IPS-18c (cell line): Measurements from ENCODE around the gene THSD1.
"Not testable (repeated sequence)": the region's sequence is repeated elsewhere in the genome, so short reads cannot be mapped to it uniquely, and the experiment has no call there.

Experiments
- H3K4me3 ChIP-seq: 2 replicates; pipeline ENCODE4 v1.7.0; 2013; ENCODE audit warnings: low read depth, mild to moderate bottlenecking, low read length, moderate library complexity; ENCODE audit not compliant: insufficient read depth
- H3K9me3 ChIP-seq: one replicate; pipeline ENCODE4 v1.6.1; 2013; ENCODE audit warnings: mild to moderate bottlenecking, low read length, moderate library complexity; ENCODE audit not compliant: control insufficient read depth, insufficient read depth

The THSD1 gene

DNA sequence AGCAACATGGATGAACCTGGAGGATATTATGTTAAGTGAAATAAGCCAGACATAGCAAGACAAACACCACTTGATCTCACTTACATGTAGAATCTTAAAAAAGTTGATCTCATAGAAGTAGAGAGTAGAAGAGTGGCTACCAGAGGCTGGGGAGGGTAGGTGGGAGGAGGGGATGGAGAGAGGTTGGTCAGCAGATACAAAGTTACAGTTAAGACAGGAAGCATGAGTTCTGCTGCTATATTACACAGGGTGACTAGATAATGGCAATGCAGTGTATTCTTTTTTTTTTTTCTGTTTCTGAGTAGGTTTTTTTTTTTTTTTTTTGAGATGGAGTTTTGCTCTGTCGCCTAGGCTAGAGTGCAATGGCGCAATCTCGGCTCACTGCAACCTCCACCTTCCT is 15.2 kb upstream of the THSD1 start:
- H3K9me3 ChIP-seq, result no peaks in the 10 kb centered on the region
- H3K4me3 ChIP-seq, result no peak overlapping the region

DNA sequence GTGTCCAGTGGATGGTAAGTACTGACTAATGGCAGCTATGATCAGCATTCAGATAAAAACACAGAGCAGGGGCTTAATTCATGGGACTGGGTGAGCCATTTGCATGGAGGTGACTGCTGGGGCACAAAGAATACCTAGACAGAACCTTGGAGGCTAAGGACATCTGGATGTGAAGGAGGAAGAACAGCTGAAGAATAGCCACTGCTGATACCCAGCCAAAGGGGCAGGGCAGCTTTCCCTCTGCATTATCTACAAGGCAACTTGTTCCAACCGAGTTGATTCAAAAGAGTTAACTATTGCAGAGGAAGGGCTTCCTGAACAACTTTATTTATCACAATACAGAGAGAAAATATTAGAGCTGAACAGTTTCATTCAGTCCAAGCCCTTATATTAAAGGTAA is 13.1 kb upstream of the THSD1 start:
- H3K4me3 ChIP-seq, result no peak overlapping the region

DNA sequence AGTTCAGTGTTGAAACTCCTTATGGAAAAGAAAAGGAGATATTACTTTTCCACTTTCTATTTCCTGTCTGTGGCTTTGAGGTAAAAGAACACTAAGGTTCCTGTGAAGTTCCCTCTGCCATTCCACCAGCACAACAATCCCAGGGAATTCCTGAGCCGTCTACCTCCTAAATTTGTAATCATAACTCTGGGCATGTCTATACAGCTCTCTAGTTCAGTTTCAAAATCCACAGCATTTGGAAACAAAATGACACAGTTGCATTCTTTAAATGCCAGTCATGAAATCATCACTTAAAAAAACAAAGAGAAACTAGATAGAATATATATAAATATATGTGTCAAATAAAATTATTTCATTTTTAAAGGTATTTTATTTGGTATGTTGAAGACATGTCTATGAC is 9.0 kb upstream of the THSD1 start:
- no peak overlapping the region for H3K4me3 ChIP-seq
- H3K9me3 ChIP-seq, result no peaks in the 10 kb centered on the region

More for the DNA sequence above, 13.1 kb upstream of the THSD1 start:
- no peaks in the 10 kb centered on the region for H3K9me3 ChIP-seq

DNA sequence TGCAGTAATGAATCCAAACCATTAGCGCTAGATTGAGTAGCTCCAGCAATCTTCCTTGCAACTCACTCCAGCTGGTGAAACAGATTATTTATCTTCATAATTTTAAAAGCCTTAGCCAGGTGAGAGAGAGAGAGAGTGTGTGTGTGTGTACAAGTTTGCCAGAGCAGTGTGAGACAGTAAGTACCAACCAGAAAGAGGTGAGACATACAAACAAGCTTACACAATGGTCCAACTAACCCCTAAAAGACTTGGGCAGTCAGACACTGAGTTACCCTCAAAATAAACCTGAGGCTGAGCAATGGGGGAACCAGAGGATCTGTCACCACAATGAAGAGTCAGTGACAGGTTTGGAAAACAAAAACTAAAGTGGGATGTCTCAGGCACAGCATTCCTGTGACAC is 8.1 kb upstream of the THSD1 start:
- no peaks in the 10 kb centered on the region for H3K9me3 ChIP-seq
- H3K4me3 ChIP-seq, result no peak overlapping the region

DNA sequence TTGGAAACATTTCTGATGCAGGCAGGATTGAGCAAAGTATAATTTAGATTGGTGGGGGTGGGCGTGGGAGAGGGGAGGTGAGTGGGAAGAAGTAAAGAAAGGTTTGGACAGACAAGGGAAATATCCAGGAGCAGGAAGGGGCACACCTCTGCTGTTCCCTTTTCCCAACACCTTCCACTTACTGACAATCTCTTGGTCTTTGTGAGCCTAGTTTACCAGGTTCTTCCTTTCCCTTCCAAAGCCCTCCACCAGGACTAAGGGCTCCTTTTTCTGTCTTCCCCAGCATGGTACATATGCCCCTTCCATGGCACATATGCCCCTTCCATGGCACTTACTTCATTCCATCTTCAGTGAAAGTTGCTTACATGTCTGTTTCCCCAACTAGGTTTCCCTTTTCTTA is 6.2 kb upstream of the THSD1 start:
- no peaks in the 10 kb centered on the region for H3K9me3 ChIP-seq
- no peak overlapping the region for H3K4me3 ChIP-seq

DNA sequence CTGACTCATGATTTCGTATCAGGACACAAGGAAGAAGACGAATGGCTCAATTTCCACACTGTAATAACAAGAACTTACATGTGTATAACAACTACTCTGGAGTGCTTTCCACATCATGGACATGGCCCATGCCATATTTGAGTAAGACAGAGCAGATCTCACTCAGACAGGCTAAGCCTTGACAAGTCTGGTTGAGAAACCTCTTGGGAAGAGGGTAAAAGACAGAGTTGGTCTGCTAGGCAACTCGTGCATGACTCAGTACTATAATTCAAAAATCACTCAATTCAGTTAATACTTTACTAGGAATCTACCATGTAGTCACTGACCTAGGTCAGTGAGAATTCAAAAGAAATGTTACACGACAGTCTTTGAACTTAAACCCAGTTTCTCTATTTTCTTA is 5.7 kb upstream of the THSD1 start:
- no peak overlapping the region for H3K4me3 ChIP-seq
- no peaks in the 10 kb centered on the region for H3K9me3 ChIP-seq

DNA sequence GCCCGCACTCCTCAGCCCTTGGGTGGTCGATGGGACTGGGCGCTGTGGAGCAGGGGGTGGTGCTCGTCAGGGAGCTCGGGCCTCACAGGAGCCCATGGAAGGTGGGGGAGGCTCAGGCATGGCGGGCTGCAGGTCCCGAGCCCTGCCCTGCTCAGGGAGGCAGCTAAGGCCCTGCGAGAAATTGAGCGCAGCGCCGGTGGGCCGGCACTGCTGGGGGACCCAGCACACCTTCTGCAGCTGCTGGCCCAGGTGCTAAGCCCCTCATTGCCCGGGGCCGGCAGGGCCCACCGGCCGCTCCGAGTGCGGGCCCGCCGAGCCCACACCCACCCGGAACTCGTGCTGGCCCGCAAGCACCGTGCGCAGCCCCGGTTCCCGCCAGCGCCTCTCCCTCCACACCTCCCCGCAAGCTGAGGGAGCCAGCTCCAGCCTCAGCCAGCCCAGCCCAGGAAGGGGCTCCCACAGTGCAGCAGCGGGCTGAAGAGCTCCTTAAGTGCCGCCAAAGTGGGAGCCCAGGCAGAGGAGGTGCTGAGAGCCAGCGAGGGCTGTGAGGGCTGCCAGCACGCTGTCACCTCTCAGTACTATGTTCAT is 2.2 kb upstream of the THSD1 start:
- not testable (repeated sequence) for H3K9me3 ChIP-seq

DNA sequence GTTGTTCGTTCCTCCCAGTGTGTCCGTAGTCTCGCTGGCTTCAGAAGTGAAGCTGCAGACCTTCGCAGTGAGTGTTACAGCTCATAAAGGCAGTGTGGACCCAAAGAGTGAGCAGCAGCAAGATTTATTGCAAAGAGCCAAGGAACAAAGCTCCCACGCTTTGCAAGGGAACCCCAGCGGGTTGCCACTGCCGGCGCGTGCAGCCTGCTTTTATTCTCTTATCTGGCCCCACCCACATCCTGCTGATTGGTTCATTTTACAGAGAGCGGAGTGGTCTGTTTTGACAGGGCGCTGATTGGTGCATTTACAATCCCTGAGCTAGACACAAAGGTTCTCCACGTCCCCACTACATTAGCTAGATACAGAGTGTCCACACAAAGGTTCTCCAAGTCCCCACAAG is 1.5 kb upstream of the THSD1 start:
- not testable (repeated sequence) for H3K4me3 ChIP-seq, H3K9me3 ChIP-seq

More for the DNA sequence above, 2.2 kb upstream of the THSD1 start:
- H3K4me3 ChIP-seq, result not testable (repeated sequence)

DNA sequence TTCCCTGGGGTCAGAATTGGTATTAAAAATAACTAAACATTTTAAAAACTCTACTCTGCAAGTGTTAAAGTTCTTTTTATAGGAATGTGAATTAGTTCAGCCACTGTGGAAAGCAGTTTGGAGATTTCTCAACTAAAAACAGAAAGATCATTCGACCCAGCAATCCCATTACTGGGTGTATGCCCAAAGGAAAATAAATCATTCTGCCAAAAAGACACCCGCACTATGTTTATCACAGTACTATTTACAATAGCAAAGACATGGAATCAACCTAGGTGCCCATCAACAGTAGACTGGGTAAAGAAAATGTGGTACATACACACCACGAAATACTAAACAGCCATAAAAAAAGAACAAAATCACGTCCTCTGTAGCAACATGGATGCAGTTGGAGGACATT is 657 bp upstream of the THSD1 start:
- Histone ChIP-seq H3K9me3 (no peaks in the 10 kb centered on the region), H3K4me3 (no peak overlapping the region)

DNA sequence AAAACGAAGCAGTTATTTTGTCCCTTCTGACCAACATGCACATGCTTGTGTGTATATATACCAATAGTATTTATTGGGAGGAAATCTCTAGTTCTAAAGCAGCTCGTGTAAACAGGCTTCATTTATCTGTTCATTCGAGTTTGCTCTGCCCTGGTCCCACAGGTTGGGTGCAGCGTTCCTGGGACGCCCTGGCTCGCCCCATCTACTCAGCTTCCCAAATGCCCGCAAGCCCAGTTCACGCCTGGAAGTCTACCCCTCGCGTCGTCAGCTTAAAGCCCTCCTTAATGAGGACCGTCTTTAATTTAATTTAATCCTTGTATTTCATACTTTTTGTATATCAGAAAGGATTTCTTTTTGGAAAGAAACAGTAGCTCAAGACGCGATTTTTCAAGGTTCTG is 604 bp downstream of the THSD1 start:
- Histone ChIP-seq H3K9me3 (no peaks in the 10 kb centered on the region), H3K4me3 (peak overlapping the region; percentile 71)

DNA sequence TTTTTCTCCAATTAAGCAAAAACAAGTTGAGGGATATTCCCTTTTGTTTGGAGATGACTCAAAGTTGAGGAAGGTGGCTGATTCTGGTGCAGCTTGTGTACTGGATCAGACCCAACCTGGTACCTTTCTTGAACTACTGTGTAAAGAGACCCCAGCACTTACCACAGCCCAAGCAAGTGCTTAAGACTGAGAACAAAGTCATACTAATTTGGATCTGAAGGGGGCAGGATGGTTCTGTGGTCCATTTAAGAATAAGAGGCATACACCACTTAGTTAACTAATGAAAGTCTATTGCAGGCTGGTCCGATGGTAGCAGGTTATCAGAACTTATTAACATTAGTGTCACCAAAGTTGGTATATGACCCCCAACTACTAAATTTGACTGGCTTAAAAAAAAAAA is 6.3 kb downstream of the THSD1 start:
- Histone ChIP-seq H3K4me3 (no peak overlapping the region), H3K9me3 (no peaks in the 10 kb centered on the region)

DNA sequence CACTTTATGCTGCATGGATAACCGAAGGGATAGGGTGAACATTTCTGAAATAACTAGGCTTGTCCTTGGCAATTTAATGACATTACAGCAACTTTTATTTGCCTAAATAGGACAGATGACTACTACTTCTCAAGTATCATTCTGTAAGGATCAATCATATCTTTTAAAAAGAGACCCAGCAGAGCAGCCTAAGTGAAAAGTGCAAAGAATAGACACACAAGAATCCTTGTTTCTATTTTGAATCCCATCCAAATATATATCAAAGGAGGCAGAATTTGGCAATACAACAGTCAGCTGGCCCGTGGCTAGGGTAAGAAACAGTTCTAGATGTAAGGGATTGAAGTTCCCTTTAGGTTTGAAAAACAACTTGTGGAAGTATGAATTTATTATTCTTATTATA is 6.9 kb downstream of the THSD1 start:
- H3K9me3 ChIP-seq, result no peaks in the 10 kb centered on the region
- no peak overlapping the region for H3K4me3 ChIP-seq

DNA sequence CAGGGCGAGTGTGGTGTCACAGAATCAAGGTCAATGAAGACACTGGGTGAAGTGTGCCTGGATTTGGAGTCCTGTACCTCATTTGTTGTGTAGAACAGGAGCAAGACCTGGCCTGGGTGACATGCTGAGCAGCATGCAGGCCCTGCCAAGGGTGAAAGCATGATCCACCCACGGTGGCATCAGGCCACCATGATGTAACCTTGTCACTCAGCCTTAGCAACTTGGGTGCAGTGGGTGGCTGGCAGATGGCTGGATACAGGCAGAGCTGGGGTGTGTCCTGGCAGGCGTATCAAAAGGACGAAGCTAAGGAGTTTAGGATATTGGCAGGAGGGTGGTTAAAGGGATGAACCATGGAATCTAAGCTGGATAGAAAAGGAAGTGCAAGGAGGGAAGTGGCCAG is 10.3 kb downstream of the THSD1 start:
- no peaks in the 10 kb centered on the region for H3K9me3 ChIP-seq
- H3K4me3 ChIP-seq, result no peak overlapping the region

DNA sequence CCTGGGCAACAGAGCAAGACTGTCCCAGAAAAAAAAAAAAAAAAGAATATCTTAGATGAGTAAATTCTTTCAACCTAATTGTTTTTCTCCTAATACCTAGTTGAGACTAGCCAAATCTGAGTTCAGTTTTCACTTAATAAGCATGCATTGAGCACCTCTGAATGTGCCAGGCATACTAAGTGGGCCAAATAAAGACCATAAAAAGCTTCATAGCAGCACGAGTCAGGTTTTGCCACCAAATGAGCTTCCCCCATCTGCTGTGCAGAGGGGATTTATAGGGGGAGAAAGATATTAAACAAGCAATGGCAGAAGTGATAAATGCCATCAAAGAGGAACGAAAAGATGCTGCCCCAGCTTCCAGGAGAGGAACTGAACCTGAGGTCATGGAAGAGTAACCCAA is 11.4 kb downstream of the THSD1 start:
- Histone ChIP-seq H3K9me3 (no peaks in the 10 kb centered on the region), H3K4me3 (no peak overlapping the region)

DNA sequence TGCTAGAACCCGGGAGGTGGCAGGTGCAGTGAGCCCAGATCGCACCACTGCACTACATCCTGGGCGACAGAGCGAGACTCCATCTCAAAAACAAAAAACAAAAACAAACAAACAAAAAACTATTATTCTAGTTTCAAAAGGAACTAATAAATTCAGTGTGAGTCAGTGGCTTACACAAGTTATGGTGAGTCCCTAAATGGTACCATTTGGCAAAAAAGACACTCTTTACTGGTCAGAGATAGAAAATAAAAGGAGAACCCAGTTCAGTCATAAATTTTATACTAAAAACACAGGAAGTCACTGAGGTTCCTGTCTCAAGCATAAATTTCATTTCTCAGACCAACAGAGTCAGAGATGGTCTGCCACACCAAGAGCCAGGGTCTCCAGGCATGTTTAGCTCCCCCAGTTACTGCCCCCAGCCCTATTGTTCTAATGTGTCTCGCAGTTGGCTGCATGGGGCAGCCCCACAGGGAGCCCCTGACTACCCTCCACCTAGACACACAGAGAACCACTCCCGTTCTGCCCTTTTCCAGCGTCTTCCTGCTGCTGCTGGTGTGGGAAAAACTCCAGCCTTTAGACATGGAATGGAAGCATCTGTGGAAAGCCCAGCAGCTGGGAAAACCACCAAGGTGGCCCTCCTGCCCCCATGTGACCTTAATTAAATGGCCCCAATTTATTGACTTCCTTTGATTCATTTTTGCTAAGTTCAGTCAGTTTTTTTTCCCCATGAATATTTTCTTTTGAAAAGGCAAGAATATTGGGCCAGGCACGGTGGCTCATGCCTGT is 12.2 kb downstream of the THSD1 start:
- Histone ChIP-seq H3K4me3 (no peak overlapping the region), H3K9me3 (no peaks in the 10 kb centered on the region)

DNA sequence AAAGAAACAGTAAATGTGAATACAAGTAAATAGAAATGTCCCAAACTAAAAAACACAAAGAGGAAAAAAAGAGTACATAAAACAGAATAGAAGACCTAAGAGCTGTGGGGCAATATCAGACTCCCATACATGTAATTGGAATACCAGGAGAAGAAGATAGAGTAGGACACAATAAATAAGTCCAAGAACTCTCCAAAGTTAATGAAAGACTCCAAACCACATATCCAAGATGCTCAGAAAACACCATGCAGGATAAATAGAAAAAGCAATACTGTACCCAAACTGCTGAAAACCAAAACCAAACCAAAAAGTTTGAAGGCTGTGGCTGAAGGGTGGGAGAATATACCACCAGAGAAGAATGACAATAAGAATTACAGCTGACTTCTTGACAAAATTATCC is 18.3 kb downstream of the THSD1 start:
- H3K9me3 ChIP-seq, result no peaks in the 10 kb centered on the region
- H3K4me3 ChIP-seq, result no peak overlapping the region

DNA sequence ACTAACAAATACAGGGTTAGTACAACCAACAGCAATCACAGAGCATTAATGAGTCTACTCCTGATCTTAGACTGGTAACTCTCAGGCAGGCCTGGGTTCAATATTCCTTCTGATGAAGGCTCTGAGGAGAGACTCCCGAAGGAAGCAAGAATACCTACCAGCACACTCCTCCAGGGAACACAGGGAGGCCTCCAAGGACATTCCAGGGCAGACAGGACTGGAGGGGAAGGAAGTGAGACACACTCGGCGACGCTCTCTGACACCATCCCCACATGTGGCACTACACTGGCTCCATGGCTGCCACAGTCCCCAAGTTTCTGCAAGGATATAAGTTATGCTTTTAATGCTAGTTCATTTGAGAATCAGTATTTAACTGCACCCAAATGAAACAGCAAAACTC is 20.1 kb downstream of the THSD1 start:
- Histone ChIP-seq H3K4me3 (no peak overlapping the region), H3K9me3 (peaks cover 2% of the 10 kb centered on the region)

DNA sequence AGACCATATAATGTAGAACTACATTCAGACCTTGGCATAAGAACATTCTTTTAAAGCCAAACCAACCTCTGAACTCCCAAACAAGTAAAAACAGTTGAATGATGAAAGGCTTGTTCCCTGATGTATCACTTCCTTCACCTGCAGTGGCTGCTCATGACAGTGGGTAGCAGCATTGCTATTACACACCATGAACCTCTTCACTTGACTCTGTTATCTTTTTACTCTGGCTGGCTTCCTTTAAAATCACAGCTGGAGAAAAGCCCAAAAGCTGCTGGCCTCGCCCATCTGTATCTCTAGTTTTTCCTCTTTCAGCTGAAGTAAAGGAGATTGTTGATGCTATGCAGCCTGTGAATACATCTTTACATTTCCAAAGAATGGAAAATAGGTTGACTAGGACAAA is 22.6 kb downstream of the THSD1 start:
- H3K4me3 ChIP-seq, result no peak overlapping the region
- H3K9me3 ChIP-seq, result peaks cover 2% of the 10 kb centered on the region

DNA sequence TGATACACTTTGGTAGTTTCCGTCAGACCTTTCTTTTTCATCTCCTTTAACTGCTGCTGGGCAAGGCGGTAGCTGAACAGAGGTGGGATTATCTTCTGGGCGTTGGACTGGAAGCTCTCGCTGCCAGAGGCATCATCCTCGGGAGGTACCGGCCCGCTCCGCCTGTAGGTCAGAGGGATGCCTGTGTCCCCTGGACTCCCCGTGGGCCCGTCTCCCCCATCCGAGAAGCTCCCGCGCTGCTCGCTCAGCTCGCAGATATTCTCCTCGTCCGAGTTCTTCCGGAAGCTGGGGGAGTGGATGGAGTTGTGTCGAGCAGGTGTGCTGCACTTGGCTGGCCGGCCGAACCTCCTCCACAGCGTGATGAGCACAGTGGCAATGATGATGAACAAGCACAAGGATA is 27.7 kb downstream of the THSD1 start:
- peaks cover 2% of the 10 kb centered on the region for H3K9me3 ChIP-seq
- H3K4me3 ChIP-seq, result no peak overlapping the region
